HG03432 (cell line): ENCODE data around the gene NXNL1.
A peak's percentile ranks its signal among the peaks of the same experiment; 100 is the strongest.
"Not testable (repeated sequence)": the region's sequence is repeated elsewhere in the genome, so short reads cannot be mapped to it uniquely, and the experiment has no call there.

Experiments used
- ATAC-seq: cut with Tn5 transposase; IDR thresholded peaks from one replicate; pipeline ENCODE4 v1.9.1; 2021; ENCODE audit warnings: mild to moderate bottlenecking, moderate library complexity; ENCODE audit not compliant: unreplicated experiment

NXNL1 gene

GRCh38 chr19:17487284-17488121 lies 26.8 kb upstream of the NXNL1 start:
- ATAC-seq, result no peak

GRCh38 chr19:17486545-17487240 lies 26.0 kb upstream of the NXNL1 start:
- no peak for ATAC-seq

- no peak for ATAC-seq
Measured at GRCh38 chr19:17484520-17485185, 23.9 kb upstream of the NXNL1 start.

GRCh38 chr19:17483605-17484002 lies 22.9 kb upstream of the NXNL1 start:
- ATAC-seq, result no peak

GRCh38 chr19:17482877-17483604 lies 22.3 kb upstream of the NXNL1 start:
- ATAC-seq, result no peak

- no peak for ATAC-seq
Measured at GRCh38 chr19:17481986-17482385, 21.3 kb upstream of the NXNL1 start.

GRCh38 chr19:17479325-17479791 lies 18.6 kb upstream of the NXNL1 start:
- no peak for ATAC-seq

- no peak for ATAC-seq
Measured at GRCh38 chr19:17475541-17476115, 14.9 kb upstream of the NXNL1 start.

- not testable (repeated sequence) for ATAC-seq
Measured at GRCh38 chr19:17475011-17475540, 14.3 kb upstream of the NXNL1 start.

- ATAC-seq, result no peak
Measured at GRCh38 chr19:17473041-17473440, 12.3 kb upstream of the NXNL1 start.

- no peak for ATAC-seq
Measured at GRCh38 chr19:17471410-17472125, 10.8 kb upstream of the NXNL1 start.

- ATAC-seq, result peak; percentile 78
Measured at GRCh38 chr19:17470068-17470841, 9.5 kb upstream of the NXNL1 start, which contains the start of gene SLC27A1. SLC27A1 (plus strand) TSS chr19:17470524; CDS start chr19:17470541, 17 bp downstream.

GRCh38 chr19:17469481-17470067 lies 8.8 kb upstream of the NXNL1 start:
- ATAC-seq, result peak; percentile 57

- ATAC-seq, result no peak
Measured at GRCh38 chr19:17469092-17469480, 8.4 kb upstream of the NXNL1 start.

- ATAC-seq, result no peak
Measured at GRCh38 chr19:17468302-17469091, 7.8 kb upstream of the NXNL1 start.

GRCh38 chr19:17467471-17468301 lies 7.0 kb upstream of the NXNL1 start:
- ATAC-seq, result no peak

GRCh38 chr19:17466487-17466850 lies 5.7 kb upstream of the NXNL1 start:
- no peak for ATAC-seq
